HG03571 (cell line): ENCODE results near the gene AUTS2.
"Not testable (repeated sequence)": the region's sequence is repeated elsewhere in the genome, so short reads cannot be mapped to it uniquely, and the experiment has no call there.

Experiments
- ATAC-seq: cut with Tn5 transposase; IDR thresholded peaks from one replicate; pipeline ENCODE4 v1.9.1; 2021; ENCODE audit not compliant: unreplicated experiment

The AUTS2 gene

DNA sequence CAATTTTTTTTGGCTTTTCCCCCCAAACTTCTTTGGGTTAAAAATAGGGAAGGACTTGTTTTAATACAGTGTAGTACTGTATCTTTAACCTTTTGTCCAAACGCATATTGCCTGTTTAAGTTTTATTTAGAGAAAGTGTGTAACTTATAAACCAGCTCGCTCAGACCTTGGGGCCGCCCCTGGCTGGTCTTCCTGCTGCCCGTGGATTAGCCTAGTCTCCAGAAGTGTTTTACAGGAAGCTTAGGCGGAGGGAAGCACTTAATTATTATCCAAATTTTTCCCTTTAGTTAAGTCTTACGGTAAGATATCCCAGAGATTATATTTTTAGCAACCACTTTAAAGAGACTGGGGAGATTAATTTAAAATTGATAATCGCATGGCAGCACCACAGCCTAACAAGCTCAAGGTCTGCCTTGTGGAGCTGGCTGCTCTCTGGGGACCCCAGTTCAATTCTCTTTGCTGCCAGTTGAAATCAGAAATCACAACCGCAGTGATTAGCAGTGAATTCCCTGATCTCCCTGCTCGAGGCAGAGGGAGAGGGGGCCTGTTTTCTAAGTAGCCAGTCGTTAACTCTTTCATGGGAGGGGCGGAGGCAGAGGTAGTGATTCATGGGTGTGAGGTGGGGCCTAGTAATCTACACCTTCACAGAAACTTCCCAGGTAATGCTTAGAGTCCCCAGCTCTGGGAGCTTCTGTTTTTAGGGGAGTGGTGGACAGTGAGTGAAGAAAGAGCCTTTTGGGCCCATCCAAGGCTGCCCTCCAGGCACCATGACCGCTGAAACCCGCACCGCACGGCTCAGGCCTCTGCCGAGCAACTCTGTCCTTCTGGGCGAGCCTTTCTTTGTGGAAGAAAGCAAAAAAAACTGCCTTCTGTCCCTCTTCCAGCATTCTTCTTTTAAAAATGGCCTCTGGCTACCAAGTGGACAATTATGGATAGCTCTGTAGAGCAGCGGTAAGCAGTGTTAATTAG is 984.9 kb downstream of the AUTS2 start:
- ATAC-seq = no peak

DNA sequence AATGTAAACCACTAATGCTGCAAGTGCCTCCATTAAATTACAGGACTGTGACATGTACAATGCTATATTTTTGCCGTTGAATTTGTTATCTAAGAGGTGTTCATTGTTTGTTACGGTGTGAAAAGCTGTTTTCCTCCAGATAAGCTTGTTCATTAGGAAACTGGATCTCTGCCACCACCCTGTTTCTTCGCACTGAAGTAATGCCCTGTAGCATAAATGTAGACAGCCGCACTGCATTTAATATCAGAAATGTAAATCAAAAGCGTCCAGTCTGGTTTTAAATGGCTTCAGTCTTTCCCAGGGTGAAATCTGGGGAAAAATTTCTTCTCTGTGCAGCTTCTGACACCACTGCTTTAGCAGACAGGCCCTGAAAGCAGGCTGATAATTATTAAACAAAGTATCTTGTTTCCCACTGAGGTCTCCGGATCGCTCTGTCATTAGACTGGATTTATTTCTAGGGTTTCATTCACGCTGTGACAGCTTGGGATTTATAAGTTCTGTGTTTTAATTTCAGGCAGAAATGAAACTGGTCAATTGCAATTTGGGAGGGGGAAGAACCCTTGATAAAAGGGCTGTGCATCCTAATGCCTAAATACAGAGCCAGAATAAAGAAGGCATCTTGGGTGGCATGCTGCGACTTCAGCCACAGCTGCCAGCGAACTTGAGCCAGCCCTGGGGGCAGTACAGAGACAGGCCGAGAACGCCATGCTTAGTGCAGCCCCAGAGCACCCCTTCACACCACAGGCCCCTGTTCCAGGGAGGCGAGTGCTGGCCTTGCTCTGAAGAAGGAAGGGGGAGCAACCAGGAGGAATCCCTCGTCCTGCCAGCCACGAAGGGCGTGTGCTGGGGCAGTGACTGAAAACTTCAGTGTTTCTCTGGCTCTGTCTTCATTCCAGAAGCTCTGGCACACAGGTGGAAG is 985.9 kb downstream of the AUTS2 start:
- no peak for ATAC-seq

DNA sequence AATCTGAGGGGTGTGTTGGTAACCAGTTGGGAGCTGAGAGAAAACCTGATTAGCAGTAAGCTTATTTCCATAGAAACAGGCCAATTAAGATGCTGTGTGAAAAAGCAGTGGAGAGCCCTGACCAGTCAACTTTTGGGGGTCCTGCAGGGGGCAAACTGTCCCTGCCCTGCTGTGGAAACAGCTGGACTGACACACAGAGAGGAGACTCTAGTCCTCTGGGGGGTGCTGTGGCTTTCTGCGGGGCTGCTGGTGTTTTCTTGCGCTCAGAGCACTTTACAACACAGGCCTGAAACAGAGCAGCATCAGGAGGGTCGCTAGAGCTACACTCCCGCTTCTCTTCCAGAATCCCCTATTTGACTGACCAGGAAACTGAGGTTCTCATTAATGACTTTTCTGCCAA is 986.8 kb downstream of the AUTS2 start:
- no peak for ATAC-seq

DNA sequence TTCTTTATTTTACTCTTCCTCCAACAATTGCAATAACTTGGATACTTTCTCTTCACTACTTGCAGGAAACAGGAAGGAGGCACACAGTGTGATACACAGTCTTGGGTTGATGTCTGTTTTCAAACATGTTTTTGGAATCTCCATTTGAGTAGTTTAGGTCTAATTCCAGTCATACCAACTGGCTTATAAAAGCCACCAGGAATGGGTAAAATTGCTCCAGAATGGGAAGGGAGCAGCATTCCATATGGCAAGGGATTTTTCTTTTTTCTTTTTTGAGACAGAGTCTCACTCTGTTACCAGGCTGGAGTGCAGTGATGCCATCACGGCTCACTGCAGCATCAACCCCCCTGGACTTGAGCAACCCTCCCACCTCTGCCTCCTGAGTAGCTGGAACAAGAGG is 988.5 kb downstream of the AUTS2 start:
- ATAC-seq = no peak

DNA sequence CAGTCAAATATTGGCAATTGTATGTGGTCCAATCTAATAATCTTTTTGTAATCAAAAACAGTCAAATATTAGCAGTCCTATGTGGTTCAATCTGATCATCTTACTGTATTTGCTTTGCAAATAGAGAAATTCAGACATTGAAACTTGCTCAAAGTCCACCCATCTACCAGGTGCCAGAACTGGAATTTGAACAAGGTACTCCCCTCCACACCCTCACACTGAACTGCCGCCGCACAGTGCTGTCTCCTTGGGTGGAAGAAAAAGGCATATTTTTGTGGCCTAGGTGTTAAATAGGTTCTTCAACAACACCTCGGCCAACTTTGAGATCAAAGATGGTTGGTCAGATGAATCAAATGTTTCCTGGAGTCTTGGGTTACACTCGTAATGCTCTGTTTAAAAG is 989.5 kb downstream of the AUTS2 start:
- no peak for ATAC-seq

DNA sequence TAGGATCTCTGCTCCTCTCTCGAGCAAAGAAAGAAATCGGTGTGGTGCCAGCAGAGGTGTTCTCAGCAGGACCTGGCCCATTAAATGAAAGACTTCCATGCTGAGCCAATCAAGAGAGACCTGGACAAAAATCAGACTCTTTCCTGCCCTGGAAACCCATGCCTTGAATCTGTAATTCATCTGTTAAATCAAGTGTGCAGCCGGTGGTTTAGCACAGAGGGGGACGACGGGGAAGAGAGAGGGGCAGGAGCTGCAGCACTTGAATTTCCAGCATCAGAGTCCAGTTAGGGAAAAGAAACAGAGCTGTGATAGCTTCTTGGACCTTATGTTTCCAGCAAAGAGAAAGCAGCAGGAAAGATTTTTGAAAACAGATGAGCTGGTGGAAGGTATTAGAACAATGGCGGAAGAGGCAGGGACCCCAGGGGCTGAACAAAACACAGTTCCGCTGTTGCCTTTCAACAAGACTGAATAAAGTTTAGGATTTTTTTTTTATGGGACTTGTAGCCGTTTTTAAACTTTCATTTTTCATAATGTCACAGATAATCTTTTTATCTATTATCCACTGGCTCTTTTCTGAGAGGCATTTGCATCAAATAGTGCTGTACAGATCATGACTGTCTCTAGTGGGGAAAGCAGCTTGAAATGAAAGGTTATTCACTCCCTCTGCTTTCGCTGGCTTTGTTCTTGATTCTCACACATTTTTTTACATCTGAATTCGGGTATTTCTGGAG is 990.1 kb downstream of the AUTS2 start:
- no peak for ATAC-seq

DNA sequence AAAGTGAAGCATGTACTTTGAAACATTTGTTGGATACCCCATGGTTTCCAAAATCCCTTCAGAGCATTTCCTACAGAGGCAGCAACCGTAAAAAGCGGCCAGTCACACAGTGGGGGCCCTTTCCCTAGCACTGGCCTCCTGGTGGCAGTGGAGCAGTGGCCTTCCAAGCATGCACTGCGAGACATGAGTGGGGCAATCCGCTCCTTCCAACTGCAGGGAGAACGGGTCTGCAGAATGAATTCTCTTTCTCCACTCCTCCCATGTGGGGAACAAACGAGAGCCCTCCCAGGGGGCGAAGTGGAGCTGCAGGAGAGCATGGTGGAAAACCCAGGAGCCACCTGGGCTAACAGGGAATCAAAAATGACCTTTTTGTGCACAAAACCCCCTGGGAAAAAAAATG is 990.7 kb downstream of the AUTS2 start:
- no peak for ATAC-seq

DNA sequence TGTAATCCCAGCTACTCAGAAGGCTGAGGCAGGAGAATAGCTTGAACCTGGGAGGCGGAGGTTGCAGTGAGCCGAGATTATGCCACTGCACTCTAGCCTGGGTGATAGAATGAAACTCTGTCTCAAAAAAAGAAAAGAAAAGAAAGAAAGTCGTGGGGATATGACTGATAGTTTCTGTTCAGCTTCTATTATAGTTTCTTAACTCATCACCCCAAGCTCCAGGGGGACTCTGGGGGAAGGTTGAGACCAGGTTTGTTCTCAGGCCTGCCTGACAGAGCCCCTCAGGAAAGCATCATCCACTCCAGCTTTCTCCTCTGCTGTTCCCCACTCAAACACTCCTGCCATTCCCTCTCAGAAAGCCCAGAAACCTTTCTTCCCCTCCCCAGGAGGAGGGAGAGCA is 991.3 kb downstream of the AUTS2 start:
- no peak for ATAC-seq

DNA sequence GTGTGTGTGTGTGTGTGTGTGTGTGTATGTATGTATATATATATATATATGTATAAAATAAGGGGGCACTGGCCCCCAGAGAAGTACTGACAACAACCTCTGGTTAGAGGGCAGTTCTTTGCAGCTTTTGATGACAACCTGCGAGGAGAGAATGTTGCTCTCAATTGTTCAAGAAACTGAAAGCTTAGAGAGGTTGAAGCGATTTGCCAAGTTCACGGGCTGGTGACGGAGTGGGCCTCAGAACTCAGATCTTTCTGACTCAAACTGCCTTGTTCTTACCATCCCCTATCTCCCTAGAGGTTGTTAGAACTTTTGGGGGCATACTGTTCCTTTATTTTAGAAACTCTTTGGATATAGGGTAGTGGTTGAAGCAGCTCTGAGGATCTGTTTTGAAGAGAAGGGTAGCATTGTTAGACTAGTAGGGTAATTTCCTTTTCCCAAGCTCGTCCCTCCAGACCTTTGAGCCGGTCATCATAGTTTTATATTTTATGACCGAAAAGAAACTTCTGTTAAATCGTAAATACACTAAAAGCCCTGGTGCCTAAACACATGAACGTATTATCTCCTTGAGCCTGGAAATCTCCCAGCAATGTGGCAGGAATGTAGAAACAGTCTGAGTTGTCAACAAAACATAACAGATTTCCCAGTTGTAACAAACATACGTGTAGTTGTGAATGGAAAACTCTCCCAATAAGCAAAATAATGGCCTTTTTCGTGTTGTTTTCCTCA is 992.0 kb downstream of the AUTS2 start:
- ATAC-seq = no peak

DNA sequence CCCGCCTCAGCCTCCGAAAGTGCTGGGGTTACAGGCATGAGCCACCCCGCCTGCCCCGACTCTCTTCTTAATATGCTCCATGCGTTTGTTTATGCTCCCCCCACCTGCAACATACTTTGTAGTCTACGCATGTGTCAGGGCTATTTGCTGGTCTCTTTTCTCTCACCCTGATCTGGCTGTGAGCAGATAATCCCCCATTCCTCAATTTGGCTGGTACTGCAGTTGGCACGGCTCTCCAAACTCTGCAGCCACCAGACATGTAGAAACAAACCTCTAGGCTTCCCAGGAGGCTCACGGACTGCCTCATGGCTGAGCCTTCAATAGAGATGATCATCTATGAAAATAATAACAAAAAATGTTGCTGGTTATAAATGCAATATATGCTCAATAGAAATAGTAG is 993.4 kb downstream of the AUTS2 start:
- ATAC-seq = no peak

DNA sequence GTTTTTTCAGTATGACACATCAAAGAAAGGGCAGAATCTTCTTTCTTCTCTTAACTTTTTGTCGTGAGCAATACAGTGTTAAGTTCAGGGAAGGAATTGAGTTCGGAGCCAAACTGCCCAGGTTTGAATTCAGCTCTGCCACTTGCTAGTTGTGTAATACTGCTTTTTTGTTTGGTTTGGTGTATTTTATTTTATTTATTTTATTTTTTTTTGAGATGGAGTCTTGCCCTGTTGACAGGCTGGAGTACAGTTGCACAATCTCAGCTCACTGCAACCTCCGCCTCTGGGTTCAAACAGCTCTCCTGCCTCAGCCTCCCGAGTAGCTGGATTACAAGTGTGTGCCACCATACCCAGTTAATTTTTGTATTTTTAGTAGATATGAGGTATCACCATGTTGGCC is 993.9 kb downstream of the AUTS2 start:
- no peak for ATAC-seq

DNA sequence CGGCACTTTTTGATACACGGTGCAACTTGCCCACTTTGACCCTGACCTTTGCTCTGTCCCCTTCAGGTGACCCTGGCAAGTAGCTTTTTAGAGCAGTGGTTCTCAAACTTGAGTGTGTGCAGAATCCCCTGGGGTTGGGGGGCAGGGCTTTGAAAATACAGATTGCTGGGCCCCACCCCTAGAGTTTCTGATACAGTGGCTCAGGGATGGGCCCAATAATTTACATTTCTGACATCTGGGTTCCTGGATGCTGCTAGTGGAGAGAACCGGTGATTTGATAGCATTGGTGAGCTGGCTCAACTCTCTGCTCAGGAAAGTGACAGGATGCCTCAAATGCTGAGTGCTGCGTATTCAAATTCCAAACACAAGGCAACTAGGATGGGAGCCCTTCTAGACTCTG is 995.9 kb downstream of the AUTS2 start:
- ATAC-seq = no peak

DNA sequence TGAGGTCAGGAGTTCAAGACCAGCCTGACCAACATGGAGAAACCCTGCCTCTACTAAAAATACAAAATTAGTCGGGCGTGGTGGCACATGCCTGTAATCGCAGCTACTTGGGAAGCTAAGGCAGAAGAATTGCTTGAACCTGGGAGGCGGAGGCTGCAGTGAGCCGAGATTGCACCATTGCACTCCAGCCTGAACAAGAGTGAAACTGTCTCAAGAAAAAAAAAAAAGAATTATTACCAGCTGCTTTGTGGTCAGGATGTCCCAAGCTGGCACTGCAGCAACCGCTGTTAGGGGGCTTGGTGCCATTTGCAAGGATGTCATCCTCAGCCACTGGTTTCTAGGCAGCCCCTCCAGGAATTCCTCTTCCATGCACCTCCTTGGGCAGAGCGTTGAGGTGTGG is 996.6 kb downstream of the AUTS2 start:
- ATAC-seq = not testable (repeated sequence)

DNA sequence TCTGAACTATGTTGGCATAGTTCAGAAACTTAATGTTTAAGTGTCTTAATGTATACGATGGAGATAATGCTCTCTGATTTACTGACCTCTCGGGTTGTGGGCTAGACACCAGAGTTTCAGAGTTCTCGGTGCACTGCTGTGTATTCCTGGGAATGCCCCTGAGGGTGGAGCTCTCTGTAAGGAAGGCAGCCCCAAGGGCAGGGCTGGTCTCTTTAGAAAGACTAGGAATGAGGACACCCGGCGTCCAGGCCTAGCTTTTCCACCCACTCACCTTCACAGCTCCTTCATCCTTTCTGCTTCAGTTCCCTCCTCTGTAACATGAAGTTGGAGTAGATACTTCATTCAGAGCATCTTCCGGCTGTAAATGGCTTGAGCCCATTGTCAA is 997.1 kb downstream of the AUTS2 start:
- ATAC-seq = peak; percentile 18

DNA sequence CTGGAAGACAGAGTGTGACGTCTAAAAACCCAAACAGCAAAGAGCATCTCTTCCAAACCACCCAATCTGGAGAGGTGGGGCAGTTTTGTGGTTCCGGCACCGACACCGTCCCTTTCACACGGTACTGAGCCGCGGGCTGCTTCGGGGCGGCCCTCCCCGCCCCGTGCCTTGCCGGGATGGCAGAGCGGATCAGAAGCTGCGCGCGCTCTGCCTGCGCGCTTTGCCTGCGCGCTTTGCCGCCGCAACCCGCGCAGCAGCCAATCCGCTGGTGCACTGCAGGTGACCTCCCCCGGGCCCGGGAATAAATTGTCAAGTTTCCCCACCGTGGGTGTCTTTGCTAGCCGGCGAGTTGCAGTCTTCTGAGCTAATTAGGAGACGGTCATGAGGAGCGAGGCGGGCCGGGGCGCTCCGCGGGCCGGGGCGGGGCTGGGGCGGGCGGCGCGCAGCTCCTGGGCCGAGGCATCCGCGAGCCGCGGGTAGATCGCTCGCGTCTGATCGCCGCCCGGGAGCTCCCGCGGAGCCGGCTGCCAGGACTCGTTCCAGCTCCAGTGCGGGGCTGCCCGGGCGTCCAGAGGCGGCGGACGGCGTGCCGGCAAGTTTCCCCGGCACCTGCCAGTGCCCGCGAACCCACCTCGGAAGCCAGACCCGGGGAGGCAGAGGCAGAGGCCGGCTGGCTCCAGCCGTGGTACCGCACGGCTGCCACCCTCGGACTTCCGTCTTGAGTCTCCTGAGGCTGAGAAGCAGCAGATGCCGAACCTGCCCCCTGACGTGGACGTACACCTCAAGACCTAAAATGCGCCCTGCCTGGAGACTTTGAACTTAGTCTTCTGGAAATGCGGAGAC is 997.7 kb downstream of the AUTS2 start:
- peak; percentile 52 for ATAC-seq

DNA sequence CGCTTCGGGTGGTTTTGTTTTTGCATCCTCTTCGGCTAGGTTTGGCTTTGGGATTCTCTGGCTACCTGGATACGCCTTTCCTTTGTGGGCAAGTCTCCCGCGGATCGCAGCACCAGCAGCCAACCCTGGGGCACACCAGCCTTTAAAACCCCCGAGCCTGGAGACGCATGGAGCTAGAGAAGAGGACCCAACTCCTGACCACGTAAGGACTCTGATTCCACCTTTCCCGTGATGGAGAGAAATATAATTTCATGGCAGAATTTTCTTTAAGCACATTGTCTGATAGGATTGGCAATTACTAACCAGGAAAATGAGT is 998.3 kb downstream of the AUTS2 start:
- no peak for ATAC-seq

DNA sequence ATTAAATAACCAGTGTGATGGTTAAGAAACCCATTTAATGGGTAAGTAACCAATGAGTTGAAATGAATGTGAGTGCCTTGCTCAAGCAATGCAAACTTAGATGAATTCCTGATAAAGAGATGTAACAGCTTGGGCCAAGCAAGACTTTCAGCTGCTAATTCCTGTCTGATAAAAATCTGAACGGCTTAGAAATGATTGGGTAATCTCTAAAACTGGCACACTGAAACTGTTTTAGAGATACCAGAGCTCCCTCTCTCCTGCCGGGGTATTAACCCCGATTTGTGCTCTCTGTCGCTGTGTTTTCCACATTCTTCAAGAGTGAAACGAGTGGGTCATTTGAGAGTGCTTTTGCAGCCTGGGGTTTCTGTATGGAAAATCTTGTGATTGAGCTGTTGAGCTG is 998.8 kb downstream of the AUTS2 start:
- no peak for ATAC-seq

DNA sequence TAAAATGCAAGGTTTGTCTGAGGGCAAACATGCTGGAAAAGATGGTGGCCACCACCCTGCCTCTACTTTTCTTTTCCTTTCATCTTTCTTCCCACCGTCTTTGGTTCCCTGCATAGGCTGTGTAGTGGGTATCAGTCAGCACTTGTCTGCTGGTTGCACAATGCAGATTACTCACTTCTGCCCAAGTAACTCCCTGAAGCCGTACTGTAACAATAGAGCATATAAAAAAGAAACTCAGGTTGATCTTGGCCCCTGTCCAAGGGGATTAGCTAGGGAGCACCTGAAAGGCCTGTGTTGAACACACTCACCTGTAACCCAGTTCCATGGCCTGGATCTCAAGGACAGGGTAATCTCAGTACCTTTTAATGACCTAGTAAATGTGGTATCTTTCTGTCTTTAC is 1000.7 kb downstream of the AUTS2 start:
- no peak for ATAC-seq

DNA sequence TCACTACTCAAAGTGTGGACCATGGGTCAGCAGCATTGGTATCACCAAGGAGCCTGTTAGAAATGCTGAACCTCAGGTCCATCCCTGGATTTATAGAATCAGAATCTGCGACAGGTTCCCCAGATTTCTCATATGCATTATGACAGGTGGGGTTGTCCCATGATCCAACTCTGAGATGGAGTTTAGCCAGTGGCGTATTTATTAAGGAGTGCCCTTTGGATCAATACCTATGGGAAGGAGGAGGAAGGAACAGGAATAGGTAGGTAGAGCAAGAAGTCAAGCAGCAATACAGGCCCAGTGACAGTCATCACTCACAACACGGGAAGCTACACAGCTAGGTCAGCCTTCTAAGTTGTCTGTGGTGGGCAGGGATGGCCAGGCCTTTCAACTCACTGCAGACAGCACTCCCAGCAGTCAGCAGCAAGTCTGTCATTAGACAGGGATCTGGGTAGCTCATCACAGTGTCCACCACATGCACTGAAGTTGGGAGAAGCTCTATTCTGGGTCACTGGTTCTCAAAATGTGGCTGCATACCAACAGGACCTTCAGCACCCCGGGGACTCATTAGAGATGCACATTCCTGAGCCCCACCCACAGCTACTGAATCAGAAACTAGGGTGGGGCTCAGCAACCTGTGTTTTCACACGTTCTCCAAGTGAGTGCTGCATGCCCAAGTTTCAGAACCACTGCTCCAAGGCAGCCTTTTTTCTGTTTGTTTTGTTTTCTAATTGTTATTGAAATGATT is 1001.3 kb downstream of the AUTS2 start:
- ATAC-seq = no peak
